CD4-positive, alpha-beta T cell treated with Interleukin-2 at 100 ng/mL for 4 hours (primary cell): Measurements from ENCODE around the gene CNBP.
"Not testable (repeated sequence)": the region's sequence is repeated elsewhere in the genome, so short reads cannot be mapped to it uniquely, and the experiment has no call there.

Source experiments
- DNase-seq: peaks from one replicate; pipeline ENCODE4 v3.0.0-alpha.2; 2020; ENCODE audit warnings: low spot score

Gene CNBP

DNA sequence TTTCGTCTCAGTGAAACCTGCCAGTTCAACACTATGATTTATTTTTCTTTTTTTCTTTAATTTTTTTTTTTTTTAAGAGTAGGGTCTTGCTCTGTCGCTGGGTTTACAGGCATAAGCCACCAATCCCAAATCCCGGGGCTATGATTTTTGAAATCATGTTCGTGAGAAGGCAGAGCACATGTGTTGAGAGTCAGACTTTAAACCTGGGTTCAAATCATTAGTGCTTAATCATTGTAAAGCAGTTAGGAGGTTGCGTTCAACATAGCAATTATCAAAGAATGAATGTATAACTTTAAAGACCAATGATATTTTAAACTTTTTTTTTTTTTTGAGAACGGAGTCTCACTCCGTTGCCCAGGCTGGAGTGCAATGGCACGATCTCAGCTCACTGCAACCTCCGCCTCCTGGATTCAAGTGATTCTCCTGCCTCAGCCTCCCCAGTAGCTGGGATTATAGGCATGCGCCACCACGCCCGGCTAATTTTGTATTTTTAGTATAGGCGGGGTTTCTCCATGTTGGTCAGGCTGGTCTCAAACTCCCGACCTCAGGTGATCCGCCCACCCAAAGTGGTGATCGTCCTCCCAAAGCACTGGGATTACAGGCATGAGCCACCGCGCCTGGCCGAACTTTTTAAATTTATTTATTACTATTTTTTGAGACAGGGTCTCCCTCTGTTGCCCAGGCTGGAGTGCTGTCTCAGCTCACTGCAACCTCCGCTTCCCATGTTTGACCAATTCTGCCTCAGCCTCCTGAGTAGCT lies 1.3 kb upstream of the CNBP start:
- not testable (repeated sequence) for DNase-seq

DNA sequence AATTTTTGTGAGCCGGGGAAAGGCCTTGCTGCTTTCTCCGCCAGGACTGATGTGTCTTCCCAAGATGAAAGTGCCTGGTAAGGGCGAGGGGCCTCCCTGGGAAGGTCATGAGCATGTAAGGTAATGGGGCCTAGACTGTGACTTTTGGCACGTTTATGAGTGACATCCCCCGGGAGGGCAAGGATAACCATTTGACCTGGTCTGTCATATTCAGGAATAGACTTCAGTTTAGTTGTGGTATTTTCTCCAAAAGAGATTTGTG lies 631 bp upstream of the CNBP start:
- DNase-seq = no peak

DNA sequence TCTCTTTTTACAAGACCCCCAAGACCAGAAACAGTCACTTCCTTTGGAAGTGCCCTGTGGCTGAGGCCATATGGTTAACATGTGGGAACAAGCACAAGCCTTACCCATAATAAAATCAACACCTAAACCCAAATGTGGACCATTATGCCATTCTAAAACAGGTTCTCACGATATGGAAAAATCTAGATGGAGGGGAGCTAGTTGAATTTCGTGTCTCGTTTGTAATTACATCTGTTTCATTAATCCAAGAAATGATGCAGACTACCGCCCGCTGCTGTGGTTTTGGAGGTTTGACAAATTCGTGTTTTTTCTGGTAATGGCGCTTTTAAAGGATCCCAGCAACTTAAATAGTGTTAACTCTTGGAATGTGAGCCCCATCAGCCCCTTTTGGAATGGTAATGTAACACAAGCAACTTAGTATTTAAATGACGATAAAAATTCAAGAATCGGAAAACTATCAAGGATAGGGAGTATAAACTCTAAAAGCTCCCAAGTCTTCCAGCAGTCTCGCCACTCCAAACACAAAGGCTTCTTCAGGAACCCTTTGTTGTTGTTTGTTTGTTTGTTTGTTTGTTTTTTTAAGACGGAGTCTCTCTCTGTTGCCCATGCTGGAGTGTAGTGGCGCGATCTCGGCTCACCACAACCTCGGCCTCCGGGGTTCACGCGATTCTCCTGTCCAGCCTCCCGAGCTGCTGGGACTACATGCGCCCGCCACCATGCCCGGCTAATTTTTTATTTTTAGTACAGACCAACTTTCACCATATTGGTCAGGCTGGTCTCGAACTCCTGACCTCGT lies 1.1 kb downstream of the CNBP start:
- DNase-seq = peak; percentile 27

DNA sequence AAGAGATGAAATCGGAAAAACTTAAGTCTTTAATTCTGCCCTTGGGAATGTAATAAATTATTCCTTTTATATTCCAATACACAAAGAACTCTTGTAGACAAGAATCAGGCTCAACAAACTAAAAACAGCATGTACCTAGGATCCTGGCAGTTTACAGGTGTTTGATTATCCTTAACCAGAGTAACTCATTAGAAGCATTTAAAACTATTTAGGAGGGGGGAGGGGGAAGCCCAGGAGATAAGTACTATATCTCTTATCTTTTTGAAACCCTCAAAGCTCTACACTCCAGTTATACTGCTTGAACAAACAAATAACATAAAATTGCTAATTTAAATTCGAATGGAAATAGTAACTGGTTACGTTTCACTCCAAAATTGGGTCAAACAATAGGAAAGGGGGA lies 1.9 kb downstream of the CNBP start:
- DNase-seq = no peak

DNA sequence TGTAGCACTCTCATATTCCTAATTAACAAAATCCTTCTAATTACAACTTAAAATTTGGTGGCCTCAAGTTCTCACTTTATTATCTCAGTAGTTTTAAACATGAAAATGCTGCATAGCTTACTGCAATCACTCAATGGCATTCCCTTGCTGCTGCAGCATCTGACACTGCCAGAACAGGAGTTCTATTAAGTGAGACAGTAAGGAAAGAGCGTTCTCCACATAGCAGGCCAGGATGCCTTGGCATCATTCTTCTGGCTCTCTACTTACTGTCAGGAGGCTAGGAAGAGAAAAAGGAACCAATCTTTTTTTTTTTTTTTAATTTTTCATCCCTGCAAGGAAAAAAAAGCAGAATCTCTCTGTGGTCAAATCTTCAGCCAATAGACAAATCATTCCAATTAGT lies 3.2 kb downstream of the CNBP start:
- no peak for DNase-seq

DNA sequence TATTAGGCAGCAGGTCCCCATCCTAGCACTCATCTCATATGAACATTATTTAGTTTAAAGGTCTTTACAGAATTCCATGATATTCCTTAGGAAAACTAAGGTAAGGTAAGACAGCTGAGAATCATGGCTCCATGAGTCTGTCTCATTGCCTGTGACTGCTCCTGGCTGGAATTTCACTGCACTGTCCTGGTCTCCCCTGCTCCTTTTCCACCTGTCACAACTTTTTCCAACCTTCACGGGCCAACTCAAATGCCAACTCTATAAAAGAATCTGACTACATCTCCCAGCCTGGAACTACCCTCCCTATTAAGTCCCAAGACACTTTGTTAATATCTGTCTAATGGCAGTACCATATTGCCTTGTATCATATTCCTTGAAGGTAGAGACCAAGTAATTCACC lies 7.6 kb downstream of the CNBP start:
- no peak for DNase-seq

DNA sequence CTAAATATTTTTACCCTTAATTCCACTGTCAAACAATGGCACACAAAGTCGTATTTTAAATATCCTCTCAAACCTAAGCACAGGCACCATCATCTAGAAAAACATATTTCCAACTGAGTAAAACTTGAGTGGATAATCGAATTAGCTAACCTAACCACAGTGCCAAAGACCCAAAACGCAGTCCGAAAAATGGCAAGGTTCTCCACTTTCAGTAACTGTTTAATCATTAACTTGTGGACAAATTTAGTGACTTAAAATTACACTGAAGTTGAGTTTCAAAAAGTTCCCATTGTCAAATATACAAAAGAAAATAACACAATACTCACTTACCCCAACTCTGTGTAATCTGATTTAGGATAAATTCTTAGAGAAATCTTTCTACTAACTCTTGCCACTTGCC lies 10.0 kb downstream of the CNBP start:
- no peak for DNase-seq

DNA sequence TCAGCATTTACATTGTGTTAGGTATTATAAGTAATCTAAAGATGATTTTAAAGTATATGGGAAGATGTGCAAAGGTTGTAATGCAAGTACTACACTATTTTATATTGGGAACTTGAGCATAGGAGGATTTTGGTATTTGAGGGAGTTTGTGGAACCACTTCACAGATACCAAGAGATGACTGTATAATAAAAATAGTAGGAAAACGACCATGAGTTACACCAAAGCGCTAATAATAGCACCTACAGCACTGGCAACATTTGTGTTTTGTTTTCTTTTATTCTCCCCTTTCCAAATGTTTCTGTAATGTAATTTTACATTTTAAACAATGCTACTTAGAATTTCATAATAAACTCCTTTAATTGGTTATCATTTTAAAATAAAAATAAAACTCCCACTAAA lies 10.5 kb downstream of the CNBP start:
- DNase-seq = no peak

DNA sequence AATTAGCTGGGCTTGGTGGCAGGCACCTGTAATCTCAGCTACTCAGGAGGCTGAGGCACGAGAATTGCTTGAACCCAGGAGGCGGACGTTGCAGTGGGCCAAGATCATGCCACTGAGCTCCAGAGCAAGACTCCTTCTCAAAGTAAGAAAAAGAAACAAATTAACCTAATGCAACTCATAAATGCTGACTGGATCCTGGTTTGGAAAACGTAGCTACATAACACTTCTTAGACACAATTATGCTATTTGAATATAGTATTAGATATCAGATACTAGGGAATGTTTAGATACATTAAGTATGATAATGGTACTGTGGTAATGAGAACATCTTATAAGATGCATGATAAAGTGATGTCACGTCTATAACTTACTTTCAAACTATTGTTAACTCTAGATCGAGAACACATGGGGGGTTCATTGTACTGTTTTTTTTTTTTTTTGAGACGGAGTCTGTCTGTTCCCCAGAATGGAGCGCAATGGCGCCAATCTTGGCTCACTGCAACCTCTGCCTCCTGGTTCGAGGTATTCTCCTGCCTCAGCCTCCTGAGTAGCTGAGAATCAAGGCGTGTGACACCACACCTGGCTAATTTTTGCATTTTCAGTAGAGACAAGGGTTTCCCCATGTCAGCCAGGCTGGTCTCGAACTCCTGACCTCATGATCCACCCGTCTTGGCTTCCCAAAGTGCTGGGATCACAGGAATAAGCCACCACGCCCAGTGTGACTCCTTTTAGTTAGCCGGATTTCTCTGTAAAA lies 16.9 kb downstream of the CNBP start:
- DNase-seq = no peak

DNA sequence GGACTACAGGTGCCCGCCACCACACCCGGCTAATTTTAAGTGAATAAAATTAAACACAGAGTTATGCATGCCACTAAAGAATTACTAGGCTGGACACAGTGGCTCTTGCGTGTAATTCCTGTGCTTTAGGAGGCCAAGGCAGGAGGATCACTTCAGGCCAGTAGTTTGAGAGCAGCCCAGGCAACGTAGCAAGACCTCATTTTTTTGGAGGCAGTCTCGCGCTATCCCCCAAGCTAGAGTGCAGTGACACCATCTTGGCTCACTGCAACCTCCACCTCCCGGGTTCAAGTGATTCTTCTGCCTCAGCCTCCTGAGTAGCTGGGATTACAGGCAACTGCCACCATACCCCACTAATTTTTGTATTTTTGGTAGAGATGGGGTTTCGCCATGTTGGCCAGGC lies 18.1 kb downstream of the CNBP start:
- DNase-seq = not testable (repeated sequence)

DNA sequence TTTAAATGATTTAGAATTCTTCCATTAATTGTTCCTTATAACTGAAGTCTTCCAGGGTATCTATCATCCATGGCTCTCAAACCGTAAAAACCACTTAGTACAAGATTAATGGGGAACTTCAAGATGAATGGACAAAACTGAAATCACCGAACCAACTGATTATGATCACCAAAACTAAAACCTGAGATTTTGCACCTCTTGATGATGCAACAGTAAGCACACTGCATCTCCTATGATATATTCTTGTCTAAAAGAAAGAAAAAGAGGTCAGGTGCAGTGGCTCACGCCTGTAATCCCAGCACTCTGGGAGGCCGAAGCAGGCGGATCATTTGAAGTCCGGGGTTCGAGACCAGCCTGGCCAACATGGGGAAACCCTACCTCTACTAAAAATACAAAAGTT lies 19.2 kb downstream of the CNBP start:
- no peak for DNase-seq

DNA sequence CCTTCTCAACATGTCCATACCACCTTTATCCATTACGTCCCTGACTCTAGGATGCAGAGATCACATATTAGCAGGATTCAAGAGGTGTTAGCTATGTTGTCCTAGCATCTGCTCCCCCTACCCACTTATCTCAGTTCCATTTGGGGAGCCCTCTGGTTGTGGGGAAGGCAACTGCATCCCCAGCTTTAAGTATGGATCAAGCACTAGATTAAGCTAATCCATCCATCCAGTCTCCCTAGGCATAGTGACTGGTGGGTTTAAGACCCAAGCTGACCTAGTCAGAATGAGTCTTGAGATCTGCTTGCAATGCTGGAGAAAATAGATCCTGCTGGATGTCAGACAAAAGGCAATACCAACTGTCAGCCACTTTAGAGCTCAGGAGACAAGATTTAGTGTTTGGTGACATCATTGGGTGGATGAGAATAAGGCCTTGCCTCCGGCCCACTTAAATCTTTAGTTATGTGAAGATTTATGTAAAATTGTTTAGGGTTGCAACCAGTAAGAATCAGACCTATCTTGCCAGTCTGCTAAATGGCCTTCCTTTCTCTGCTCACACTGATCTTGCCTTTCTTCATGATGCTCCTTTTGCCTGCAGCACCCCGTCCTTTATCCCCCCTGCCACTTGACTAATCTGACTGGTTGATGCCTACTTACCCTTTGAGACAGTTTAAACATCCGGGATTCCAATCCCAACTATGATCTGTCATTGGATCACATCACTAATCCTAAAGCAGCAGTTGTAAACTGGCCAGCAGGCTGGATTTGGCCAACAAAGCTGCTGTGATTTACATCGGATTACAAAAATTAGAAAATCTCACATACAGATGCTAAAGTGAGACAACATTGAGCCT lies 20.7 kb downstream of the CNBP start:
- no peak for DNase-seq

DNA sequence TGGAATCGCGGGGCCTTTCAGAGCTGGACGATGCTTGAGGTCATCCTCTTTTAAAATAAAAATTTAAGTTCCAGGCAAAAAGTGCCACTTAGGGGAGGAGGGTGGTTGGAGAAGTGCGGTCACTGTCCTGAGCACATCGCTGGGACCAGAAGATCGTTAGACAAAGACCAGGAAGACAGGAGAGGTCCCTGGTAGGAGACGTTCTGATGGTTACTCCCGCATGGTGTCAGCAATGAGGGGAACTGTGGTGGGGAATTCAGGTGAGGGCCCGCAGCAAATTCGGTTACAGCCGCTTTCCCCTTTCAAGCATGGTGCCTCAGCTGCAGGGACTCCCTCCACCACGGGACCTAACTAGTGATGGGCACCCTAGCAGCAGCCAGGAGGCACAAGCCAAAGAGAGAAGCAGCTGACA lies 21.8 kb downstream of the CNBP start:
- DNase-seq = no peak

DNA sequence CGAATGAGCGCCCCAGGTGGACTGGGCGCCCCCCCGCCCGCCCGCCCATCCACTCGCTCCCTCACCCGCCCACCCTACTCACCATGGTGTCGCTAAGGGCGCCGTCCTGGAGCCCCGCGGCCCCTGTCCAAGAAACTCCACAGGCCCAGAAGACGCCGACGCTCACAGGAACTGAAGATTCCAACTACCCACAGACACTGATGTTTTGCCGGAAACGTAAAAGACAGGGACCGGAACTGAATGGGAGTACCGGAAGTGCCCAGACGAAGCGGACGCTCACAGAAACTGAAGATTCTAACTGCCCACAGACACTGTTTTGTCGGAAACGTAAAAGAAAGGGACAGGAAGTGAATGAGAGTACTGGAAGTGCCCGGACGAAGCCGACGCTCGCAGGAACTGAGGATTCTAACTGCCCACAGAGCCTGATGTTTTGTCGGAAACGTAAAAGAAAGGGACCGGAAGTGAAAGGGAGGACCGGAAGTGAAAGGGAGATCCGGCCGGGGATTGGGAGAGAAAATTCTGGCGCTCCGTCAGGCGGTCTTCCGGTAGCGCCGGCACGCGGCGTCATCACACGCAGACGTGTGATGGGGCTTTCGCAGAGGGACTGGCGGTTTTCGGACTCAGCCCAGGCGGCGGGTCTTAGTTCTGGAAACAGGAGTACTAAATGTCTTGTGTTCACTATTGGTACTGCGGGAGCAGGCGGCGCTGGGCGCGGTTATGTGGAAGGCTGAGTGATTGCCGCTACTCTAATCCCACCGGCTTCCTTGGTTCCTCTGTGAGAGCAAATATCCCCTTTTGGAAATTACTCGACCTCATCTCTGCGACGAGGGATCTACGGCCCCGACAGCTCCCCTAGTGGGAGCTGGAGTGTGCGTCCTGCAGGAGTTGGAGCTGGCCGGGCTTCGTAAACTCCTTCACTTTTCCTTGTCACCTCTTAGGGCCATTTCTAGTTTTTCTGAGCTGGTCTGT lies 22.5 kb downstream of the CNBP start, which contains the start of gene ISY1:
ISY1 (minus strand) TSS at position 173 of the 969 bp plus-strand sequence; CDS start at position 85, 88 bp downstream.
- peak; percentile 93 for DNase-seq

DNA sequence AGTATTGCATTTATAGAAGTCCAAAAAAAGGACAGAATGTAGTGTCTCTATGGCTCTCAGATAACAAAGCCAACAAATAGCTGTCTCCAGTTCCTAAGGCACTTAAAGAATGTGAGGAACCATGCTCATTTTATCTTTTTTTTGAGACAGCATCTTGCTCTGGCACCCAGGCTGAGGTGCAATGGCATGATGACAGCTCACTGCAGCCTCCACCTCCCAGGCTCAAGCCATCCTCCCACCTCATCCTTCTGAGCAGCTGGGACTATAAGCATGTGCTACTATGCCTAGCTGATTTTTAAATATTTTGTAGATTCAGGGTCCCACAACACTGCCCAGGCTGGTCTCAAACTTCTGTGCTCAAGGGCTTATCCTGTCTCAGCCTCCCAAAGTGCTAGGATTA lies 38.9 kb downstream of the CNBP start:
- no peak for DNase-seq

DNA sequence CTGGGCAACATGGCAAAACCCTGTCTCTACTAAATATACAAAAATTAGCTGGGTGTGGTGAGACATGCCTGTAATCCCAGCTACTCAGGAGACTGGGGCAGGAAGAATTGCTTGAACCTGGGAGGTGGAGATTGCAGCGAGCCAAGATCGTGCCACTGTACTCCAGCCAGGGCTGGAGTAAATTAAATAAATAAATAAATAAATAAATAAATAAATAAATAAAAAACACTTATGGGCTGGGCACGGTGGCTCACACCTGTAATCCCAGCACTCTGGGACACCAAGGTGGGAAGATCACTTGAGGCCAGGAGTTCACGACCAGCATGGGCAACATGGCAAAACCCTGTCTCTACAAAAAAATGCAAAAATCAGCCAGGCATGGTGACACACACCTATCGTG lies 42.7 kb downstream of the CNBP start:
- DNase-seq = not testable (repeated sequence)

DNA sequence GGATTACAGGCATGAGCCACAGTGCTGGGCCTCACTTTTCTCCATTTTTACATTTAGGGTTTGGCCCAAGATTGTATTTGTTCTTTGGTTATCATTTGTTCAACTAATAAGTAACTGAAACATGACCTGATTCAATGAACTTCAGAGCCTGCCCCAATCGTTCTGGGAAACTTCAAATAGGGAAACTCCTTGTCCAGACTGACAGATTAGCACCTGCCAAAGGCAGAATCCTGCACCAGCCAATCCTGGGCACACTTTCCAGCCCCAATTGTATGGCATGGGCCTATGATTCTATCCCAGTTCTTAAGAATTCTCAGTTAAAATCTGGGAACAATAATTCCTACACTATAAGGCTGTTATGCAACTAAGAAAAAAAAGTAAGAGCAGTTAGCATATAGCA lies 43.8 kb downstream of the CNBP start:
- DNase-seq = no peak

DNA sequence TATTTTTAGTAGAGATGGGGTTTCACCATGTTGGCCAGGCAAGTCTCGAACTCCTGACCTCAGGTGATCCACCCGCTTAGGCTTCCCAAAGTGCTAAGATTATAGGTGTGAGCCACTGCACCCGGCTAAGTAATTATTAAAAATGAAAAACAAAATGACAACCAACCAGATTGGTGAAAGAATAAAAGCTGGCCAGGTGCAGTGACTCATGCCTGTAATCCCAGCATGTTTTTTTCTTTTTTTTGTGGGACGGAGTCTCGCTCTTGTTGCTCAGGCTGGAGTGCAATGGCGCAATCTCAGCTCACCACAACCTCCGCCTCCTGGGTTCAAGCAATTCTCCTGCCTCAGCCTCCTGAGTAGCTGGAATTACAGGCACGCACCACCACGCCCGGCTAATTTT lies 47.4 kb downstream of the CNBP start:
- not testable (repeated sequence) for DNase-seq

DNA sequence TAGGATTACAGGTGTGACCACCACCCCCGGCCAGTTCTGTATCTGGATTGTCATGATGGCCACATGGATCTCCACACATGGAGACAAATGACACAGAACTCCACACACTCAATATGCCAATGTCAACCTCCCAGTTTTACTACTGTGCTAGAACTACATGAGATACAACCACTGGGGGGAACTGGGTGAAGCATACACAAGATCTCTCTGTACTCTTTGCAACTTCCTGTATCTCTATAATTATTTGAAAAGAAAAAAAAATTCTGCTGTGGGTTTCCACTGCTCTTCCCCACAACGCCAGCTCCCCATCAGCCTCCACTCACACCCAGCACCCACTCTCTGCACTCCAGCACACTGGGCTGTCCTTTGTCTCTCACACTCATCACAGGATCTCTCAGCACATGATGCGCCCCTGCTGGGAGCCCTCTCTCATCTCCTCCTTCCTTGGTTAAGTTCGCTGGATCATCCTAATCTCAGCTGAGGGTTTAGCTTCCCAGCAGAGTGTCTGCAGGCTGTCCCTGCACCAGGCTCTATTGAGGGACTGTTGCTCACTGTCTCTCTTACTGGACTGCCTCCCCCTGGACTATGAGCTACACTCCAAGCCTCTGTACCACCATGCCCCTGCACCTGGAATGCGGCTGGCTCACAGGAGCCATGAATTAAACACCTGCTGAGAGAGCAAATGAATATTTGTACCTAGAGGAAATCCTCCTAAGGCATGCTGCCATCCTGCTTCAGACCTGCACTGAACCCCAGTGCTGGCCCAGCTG lies 51.4 kb downstream of the CNBP start:
- no peak for DNase-seq

DNA sequence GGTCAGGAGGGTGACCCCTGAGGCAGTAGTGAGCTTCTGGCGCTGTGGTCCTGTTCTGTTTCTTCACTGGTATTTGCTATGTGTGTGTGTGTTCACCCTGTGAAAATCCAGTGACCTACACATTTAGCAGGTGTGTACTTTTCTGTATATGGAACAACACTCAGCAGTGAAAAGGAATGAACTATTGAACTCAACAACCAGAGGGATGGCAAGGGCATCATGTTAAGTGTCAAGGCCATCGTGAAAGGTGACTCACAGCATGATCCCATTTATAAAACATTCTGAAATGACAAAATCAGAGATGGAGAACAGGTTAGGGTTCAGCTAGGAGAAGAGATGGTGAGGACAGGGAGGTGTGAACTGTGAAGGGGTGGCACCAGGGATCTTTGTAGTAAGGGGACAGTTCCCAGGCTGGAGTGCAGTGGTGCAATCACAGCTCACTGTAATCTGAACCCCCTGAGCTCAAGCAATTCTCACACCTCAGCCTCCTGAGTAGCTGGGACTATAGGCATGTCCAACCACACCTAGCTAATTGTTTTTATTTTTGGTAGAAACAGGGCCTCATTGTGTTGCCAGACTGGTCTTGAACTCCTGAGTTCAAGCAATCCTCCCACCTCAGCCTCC lies 52.1 kb downstream of the CNBP start:
- no peak for DNase-seq
